ENCODE data around the gene ZNF280B. TPM values are rescaled to one million over a fixed set of nuclear protein-coding genes. Genes with fewer than 3 reads are reported as not detected.
"Not testable (repeated sequence)": the region's sequence is repeated elsewhere in the genome, so short reads cannot be mapped to it uniquely, and the experiment has no call there.

The ZNF280B gene
- total and polyA plus RNA-seq, 2 donors (not counting 1 experiment from before 2014, with no cell fraction given) = 0.67 to 3.5 TPM

DNA sequence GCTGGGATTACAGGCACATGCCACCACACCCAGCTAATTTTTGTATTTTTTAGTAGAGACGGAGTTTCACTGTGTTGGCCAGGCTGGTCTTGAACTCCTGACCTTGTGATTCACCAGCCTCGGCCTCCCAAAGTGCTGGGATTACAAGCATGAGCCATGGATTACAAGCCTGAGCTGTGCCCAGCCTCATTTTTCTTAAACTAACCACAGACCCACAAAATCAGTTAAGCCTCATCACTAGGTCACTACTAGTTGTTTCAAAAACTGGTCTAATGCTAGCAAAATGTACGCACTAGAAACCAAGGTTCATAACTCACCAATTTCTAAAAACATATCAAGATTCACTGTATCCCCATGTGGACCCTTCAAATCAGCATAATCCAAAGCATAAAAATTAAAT is 17.0 kb downstream of the ZNF280B start:
- intact Hi-C loops (cut with micrococcal nuclease); H3K27ac Mint-ChIP-seq; H3K4me1 ChIP-seq (ENCODE audit: control insufficient read depth in 2 of 2, insufficient read depth in 2 of 2, low read length in 2 of 2); H3K27me3 Mint-ChIP-seq; H3K4me1 Mint-ChIP-seq; H3K79me2 ChIP-seq (ENCODE audit: control insufficient read depth, insufficient read depth, low read length); H3K4me3 Mint-ChIP-seq; H3K4me2 ChIP-seq (replicated peaks; ENCODE audit: low read depth, low read length, poor library complexity, severe bottlenecking); H3K27me3 ChIP-seq (replicated peaks in 1 of 4; ENCODE audit: control extremely low read depth in 1 of 4, control insufficient read depth in 3 of 4, insufficient read depth in 4 of 4, low read length in 3 of 4); H3K9ac ChIP-seq (ENCODE audit: low read length); H3K4me3 ChIP-seq (ENCODE audit: control extremely low read depth in 1 of 5, extremely low read depth in 1 of 5, insufficient read depth in 1 of 5, low read depth in 2 of 5, low read length in 4 of 5); ATAC-seq (ENCODE audit: low read depth); DNase-seq; POLR2A ChIA-PET; H4K20me1 ChIP-seq (ENCODE audit: control insufficient read depth, insufficient read depth, low read length, poor library complexity, severe bottlenecking); H3K9me3 Mint-ChIP-seq (ENCODE audit: insufficient read depth); H3K9me3 ChIP-seq (ENCODE audit: control extremely low read depth in 1 of 3, control insufficient read depth in 2 of 3, insufficient read depth in 1 of 3, low read length in 2 of 3); H3K27ac ChIP-seq (ENCODE audit: low read length in 2 of 2); H2AFZ ChIP-seq (ENCODE audit: insufficient read depth, low read depth, low read length, poor library complexity, severe bottlenecking): not testable (repeated sequence)
- CTCF ChIA-PET = interaction anchor here (0.7 to 1.1 kb wide), 2 partner anchors 9 to 58 kb away, joined by 3 read pairs; no protein-coding TSS in a partner anchor
- 100% methylated on average over 1 of the region's 3 CpGs for WGBS (ENCODE audit: insufficient coverage)
- H3K36me3 ChIP-seq (replicated peaks in 1 of 2; ENCODE audit: control extremely low read depth in 1 of 2, control insufficient read depth in 1 of 2, extremely low read depth in 1 of 2, insufficient read depth in 2 of 2, low read length in 1 of 2) = peaks cover 6 to 33% of the 10 kb centered on the region in 2 experiments

DNA sequence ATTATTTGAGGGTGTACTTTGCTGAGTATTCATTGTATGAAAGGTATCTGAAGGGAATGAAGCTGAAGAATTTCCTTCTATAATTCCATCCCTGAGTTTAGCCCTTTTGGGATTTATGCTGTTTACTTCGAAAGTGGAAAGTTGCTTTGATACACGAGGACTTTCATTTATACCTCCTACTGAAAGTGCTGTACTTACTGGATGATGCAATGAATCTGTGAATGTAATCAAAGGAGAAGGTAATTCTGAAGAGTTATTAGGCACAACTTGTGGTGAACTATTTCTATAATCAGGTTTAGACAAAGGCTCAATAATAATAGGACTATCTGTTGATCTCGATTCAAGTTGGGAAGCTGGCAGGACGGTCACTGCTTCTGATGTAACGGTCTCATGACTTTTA is 19.8 kb downstream of the ZNF280B start:
- Mint-ChIP-seq H3K27me3 (no peaks in the 10 kb centered on the region), H3K4me3 (no peak overlapping the region)
- POLR2A ChIA-PET = no interaction called here

More for the DNA sequence above, 19.8 kb downstream of the ZNF280B start:
- H3K27me3 ChIP-seq (replicated peaks in 1 of 4; ENCODE audit: control extremely low read depth in 1 of 4, control insufficient read depth in 3 of 4, insufficient read depth in 4 of 4, low read length in 3 of 4) = no peaks in the 10 kb centered on the region
- H3K27ac ChIP-seq (ENCODE audit: low read length in 2 of 2) = no peak overlapping the region
- Mint-ChIP-seq H3K4me1 (peaks cover 2% of the 10 kb centered on the region), H3K27ac (peak overlapping the region; percentile 46), H3K9me3 (ENCODE audit: insufficient read depth) (no peaks in the 10 kb centered on the region)
- H3K79me2 ChIP-seq (ENCODE audit: control insufficient read depth, insufficient read depth, low read length) = no peaks in the 10 kb centered on the region
- WGBS (ENCODE audit: insufficient coverage) = 93% methylated on average over 3 of the region's 5 CpGs
- CTCF ChIA-PET = interaction anchor here (0.7 to 1.4 kb wide), 6 partner anchors 10 to 198 kb away, joined by 3 to 5 read pairs (median 3); no protein-coding TSS in a partner anchor
- no peaks in the 10 kb centered on the region for H4K20me1 ChIP-seq (ENCODE audit: control insufficient read depth, insufficient read depth, low read length, poor library complexity, severe bottlenecking)
- intact Hi-C loops (cut with micrococcal nuclease) = no loop called here
- H3K9ac ChIP-seq (ENCODE audit: low read length) = no peak overlapping the region
- H3K4me3 ChIP-seq (ENCODE audit: control extremely low read depth in 1 of 5, extremely low read depth in 1 of 5, insufficient read depth in 1 of 5, low read depth in 2 of 5, low read length in 4 of 5) = no peak overlapping the region
- no peaks in the 10 kb centered on the region for H3K4me1 ChIP-seq (ENCODE audit: control insufficient read depth in 2 of 2, insufficient read depth in 2 of 2, low read length in 2 of 2)
- peaks cover 5 to 29% of the 10 kb centered on the region in 2 experiments for H3K36me3 ChIP-seq (replicated peaks in 1 of 2; ENCODE audit: control extremely low read depth in 1 of 2, control insufficient read depth in 1 of 2, extremely low read depth in 1 of 2, insufficient read depth in 2 of 2, low read length in 1 of 2)
- H3K9me3 ChIP-seq (ENCODE audit: control extremely low read depth in 1 of 3, control insufficient read depth in 2 of 3, insufficient read depth in 1 of 3, low read length in 2 of 3) = no peaks in the 10 kb centered on the region
- ATAC-seq (ENCODE audit: low read depth) = no peak
- H3K4me2 ChIP-seq (replicated peaks; ENCODE audit: low read depth, low read length, poor library complexity, severe bottlenecking) = no peak overlapping the region
- TF ChIP-seq, protein P1, sequence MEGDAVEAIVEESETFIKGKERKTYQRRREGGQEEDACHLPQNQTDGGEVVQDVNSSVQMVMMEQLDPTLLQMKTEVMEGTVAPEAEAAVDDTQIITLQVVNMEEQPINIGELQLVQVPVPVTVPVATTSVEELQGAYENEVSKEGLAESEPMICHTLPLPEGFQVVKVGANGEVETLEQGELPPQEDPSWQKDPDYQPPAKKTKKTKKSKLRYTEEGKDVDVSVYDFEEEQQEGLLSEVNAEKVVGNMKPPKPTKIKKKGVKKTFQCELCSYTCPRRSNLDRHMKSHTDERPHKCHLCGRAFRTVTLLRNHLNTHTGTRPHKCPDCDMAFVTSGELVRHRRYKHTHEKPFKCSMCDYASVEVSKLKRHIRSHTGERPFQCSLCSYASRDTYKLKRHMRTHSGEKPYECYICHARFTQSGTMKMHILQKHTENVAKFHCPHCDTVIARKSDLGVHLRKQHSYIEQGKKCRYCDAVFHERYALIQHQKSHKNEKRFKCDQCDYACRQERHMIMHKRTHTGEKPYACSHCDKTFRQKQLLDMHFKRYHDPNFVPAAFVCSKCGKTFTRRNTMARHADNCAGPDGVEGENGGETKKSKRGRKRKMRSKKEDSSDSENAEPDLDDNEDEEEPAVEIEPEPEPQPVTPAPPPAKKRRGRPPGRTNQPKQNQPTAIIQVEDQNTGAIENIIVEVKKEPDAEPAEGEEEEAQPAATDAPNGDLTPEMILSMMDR (IDR thresholded peaks at IDR 0.05) = no peak
- no peak for TF ChIP-seq EZH2 (IDR thresholded peaks at IDR 0.05; ENCODE audit: borderline replicate concordance, insufficient read depth, low read depth, low read length, poor library complexity, severe bottlenecking)
- H2AFZ ChIP-seq (ENCODE audit: insufficient read depth, low read depth, low read length, poor library complexity, severe bottlenecking) = no peak overlapping the region
- DNase-seq = no peak
